HG03159 (cell line): ENCODE results near the gene ETV6.

Source experiments
- ATAC-seq: cut with Tn5 transposase; IDR thresholded peaks from one replicate; pipeline ENCODE4 v1.9.1; 2021; ENCODE audit warnings: mild to moderate bottlenecking, moderate library complexity; ENCODE audit not compliant: unreplicated experiment

Gene ETV6

DNA sequence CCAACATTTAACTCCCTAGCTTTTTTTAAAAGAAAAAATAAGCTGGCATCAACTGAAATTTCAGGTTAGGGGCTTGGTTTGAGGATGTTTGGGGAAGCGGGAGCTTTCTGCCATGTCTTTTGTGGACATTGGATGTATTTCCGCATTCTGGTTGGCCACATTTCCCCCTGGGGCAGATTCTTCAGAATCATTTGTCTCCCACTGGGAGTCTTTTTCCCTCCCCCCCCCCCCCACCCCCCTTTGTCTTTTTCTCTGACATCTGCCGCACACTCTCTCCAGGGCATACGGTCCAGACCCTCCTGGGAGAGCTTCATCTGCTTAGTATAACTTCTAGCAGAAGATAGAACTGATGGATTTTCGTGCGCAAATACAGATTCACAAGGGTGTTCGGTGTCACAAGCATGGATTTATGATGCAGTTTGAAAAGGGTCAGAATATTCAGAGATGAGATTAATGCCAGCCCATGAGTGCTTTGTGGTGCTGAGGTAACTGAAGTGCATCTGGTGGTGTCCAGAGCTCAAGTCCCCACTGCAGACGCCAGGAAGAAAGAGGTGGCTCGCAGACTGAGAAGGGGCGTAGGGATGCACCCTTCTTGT, 40.2 kb downstream of the ETV6 start:
- ATAC-seq = no peak

DNA sequence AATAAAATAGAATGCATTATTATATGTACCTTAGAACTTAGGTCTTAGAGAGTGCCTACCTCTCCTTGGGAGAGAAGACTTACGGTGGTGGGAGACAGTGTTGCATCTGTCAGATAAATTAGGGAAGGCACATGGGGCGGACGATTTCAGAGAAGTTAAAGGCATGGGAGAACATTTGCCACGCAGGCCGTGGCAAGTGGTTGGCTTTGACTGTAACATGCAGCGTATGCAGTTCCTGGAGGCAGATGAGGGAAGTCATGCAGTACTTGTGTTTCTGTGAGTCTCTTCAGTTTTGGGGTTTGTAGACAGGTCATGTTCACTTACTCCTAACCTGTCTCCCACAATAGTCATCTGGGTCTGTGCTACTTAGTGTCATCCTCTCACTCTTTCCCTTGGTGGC, 43.6 kb downstream of the ETV6 start:
- no peak for ATAC-seq

DNA sequence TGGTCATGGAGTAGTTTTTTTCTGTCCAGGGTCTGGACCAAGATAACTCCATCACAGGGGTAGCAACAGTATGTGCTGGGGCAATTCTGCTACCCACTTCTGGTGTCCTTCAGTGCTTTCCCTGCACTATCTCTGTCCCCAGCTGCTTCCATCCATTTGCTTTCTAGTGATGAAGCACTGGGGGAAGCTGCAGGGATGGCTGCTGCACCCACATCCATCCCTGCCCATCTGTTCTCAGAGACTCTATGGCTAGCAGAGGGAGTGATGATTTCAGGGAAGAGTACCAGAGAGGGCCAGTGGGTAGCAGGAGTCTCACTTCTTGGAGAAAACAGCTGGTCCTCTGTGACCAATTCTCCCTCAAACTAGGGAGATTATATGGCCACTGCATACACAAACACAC, 44.1 kb downstream of the ETV6 start:
- no peak for ATAC-seq

DNA sequence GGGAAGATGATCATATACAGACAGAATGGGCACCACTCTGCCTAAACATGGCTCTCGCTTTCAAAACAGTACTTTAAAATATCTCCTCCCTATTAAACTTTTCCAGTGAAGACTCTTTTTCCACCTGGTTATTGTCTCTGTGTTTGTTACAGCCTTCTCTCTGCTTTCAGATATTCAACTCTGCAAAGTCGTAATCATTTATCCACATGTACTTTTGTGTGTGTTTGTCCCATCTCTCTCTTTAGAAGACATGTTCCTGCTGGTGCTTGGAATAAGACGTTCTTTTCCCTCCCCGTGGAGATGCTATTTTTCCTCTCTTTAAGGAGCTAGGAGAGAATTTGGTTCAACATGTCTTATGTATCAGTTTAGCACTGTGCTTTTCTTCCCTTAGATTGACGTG, 45.1 kb downstream of the ETV6 start:
- no peak for ATAC-seq

DNA sequence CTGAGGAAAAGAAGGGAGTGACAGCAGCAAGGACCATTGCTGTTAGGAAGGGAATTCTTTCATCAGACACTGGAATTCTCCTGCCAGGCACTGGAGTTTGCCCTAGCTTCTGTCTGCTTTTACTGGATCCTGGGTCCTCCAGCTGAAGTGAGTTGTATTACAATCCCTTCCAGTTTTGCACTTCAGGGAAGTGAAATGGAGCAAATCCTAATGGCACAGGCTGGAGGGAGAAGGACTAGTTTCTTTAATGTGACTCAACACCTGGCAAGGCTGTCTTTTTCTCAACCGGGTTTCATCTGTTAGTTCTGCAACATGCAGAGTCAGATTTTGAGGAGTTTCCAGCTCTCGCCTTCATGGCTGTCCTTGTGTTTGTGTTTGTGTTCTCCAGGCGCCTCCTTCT, 45.8 kb downstream of the ETV6 start:
- no peak for ATAC-seq

DNA sequence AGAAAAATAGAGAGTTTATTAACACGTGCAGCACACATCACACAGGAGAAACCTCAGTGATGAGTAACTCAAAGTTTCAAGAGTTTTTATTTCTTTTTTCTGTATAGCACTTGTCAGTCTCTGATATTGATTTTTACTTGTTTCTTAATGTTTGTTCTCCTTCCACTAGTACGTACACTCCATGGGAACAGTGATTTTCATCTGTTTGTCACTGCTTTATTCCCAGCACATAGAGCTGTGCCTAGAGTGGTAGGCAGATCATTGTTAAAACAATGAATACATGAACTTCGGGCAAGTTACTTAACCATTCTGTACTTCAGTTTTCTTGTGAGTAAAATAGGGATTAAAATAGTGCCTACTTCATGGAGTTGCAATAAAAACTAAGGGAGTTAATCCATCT, 46.6 kb downstream of the ETV6 start:
- no peak for ATAC-seq

DNA sequence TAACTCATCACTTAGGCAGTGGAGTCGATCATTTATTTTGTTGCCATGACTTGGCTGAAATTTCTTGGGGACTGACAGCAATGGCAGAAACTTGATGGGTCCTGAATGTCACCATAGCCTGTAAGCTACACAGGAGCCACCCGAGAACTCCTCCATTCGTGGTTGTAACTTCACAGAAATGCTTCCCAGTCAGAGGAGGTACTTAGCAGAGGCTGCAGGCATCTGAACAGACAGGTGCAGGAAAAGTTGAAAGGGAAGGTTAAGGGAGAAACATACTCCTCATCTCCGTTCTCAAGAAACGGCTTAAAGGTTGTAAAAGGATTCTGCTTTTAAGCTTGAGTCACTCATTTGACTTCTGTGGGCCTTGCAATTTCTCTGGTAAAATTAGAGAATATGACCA, 47.7 kb downstream of the ETV6 start:
- no peak for ATAC-seq

DNA sequence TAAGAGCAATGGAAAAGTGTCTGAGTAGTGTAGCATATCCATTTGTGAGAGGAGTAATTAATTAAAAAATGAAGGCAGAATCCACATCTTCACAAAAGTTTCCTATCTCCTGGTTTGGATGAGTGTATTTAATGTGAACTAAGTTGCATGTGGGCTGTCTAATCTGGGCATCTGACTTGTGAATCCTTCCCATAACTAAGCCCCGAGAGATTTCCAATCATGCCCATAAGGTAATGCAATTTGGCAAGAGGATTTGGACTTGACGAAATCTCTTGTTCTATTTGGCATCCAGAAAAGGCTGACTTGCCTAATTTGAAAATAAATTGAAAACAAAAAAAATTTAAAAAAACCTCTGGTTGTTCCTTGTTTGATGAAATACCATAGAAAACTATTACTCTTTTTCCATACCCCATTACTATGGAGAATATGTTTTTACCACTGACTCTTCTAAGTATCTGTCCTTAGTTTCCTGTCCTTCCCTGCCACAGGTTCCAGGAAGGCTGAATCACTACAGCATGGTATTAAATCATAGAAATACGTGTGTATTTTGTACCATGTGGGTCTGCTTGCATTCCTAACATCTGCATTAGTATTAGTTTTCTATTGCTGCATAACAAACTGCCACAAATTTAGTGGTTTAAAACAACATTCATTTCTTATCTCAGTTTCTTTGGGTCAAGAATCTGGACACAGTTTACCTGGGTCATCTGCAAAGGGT, 48.4 kb downstream of the ETV6 start:
- ATAC-seq = no peak

DNA sequence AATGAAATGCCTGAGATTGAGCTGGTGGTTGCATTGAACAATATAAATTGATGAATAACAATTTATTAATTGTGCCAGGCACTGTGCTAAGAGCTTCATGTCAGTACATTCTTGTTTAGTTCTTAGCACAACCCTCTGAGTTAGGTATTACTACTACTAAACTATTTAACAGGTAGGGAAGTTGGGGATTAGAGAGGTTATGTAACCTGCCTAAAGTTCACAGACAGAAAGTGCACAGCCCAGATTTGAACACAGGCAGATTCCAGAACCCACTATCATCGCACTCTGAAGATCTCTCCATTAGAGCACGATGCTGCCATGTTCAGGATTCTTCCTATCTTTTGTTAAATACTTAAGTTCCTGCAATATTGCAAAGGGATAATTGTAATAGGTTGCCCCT, 49.3 kb downstream of the ETV6 start:
- no peak for ATAC-seq

DNA sequence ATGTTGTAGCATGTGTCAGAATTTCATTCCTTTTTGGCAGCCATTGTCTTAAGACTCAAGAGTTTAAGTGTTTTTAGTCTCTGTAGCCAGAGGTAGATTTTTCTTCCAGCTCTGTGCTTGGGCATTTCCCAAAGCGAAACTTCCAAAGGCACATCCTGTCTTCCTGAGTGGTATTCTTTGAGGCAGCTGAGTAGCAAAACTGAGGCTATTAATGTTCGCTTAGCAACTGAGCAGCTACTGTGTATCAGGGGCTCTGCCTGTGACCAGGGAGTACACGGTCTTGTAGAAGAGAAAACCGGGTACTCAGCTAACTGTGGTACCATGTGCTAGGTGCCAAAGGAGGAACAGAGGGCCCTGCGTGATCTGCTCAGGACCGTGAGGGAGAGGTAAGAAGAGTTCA, 52.0 kb downstream of the ETV6 start:
- no peak for ATAC-seq

DNA sequence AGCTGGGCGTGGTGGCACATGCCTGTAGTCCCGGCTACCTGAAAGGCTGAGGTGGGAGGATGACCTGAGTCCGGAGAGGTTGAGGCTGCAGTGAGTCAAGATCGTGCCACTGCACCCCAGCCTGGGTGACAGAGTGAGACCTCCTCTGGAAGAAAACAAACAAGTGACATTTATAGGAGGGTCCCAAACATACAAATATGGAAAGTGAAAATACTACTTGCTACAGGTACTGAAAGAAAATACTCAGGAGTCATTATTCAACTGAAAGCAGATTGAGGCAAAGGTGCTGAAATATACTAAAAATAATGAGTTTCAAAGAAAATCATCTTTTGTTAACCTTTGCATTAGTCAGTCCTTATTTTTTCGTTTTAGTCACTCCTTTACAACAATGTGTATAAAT, 53.5 kb downstream of the ETV6 start:
- ATAC-seq = peak; percentile 56

DNA sequence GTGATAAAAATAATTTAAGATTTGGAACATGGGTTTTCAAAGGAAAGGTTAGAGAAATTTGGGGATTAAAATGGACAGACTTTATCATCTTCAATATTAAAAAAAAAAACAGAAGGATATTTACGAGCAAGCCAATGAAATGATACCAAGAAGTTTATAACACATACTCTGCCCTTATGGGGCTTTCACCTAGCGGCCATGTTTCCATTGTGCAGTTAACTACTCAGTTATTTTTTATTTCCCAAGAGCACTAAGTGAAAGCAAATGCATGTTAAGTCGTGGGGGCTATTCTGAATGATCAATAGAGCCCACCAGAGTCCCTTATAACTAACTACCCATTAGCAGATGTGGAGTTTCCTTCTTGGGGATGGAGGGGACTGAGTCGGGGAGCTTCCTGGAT, 53.9 kb downstream of the ETV6 start:
- ATAC-seq = no peak

DNA sequence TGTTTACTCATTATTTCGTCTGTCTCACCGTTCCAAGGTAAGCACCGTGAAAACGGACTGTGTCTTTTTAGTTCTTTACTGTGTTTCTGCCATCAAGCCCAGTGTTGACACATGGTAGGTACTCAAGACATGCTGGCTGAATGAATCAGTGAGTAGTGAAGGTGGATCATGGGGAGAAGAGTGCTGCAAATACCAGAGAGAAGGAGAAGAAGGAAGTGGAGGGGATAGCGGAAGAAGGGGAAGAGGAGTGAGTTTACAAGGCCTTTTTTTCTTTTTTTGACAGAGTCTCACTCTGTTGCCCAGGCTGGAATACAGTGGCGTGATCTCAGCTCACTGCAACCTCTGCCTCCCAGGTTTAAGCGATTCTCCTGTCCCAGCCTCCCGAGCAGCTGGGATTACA, 54.6 kb downstream of the ETV6 start:
- ATAC-seq = no peak

DNA sequence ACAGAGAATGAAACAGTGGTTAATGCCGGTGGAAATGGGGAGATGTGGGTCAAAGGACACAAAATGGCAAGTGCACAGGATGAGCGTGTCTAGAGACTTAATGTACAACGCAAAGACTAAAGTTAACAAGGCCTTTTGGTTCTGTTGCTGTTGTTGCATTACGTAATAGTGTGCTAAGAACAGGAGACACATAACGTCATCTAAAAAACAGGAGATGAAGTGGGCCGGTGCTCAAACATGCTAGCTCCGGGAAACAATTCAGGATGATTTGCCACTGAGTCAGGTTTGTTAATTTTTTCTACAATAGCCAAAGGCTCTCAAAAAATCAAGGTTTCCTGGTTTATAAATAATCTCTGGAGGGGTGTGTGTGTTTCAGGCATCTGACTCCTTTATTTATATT, 55.5 kb downstream of the ETV6 start:
- no peak for ATAC-seq

DNA sequence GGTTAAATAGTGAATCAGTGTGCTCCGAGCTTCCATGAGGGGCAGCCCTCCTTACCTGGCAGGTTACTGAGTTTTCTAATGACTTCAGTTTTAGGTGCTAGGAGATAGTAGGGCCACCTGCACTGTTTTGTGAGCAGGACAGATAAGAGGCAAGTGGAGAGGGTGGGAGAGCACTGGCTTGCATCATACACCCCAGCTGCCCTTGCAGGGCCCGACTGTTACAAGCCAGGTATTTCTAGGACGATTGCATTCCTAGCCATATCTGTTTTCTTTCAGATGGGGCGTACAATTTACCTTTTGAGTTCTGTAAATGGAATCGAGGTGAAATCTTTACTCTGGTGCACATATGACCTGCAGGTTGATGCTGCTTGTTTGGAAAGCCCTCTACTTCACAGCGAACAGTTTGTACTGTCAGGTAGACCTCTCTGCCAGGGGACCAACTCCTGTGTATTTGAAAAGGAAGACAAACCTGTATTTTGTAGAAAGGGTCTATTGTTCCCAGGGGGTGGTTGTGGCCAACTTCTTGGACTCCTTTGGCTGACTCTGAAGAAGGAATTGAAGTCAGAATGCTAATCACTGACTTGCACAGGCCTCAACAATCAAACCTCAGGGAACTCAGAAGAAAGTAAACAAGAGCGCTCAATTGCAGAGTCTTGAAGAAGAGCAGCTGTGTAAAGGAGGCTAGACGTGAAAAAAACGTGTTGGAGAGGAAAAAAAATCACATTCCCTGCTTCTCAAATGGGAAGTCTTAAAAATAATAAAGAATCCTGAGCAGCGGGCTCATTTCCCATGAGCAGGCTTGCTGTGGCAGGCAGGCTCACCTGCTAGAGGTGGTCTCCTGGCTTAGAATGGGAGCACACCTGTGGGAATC, 57.3 kb downstream of the ETV6 start:
- ATAC-seq = no peak

DNA sequence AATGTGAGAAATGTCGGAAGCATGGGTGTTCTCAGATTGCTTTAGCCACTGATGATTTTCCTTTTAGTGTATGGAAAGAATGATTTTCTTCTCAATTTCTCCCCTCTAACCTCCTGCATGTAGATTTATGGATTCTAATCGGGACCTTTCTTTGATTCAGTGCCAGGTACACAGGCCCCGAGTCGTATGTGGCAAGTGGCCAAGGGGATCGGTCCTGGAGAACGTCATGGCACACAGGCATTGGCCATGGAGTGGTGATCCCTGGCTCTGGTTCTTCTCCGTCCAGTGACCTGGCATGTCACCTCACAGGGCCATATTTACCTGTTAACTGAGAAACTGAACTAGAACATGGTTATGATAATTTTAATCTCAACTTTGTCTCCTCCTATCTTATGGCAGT, 58.1 kb downstream of the ETV6 start:
- ATAC-seq = no peak

DNA sequence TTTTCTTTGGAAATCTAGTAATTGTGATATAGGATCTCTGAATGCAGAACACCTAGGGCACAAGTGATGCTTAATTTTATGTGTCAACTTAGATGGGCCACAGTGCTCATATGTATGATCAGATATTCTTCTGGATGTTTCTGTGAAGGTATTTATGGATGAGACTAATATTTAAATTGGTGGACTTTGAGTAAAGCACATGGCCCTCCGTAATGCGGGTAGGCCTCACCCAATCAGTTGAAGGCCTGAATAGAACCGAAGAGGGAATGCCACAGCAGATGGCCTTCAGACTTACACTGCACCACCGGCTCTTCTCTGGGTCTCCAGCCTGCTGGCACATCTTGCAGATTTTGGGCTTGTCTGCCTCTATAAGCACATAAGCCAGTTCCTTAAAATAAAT, 60.0 kb downstream of the ETV6 start:
- ATAC-seq = no peak

DNA sequence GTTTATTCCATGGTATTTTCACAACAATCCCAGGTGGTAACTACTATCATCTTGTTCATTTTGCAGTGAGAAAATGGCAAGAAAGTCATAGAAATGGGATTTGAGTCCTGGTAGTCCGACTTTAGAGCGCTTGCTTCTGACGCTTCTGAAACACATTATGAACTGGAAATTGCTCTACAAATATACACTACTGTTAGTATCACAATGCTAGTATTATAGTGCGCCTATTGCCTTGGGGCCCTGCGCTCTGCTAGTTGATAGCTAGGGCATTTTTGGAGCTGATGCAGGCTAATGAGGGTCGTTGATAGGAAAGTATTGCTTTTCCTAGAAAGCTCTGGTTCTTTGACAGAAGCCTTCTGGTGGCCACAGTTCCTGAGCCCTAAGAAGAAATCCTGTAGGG, 61.0 kb downstream of the ETV6 start:
- no peak for ATAC-seq

DNA sequence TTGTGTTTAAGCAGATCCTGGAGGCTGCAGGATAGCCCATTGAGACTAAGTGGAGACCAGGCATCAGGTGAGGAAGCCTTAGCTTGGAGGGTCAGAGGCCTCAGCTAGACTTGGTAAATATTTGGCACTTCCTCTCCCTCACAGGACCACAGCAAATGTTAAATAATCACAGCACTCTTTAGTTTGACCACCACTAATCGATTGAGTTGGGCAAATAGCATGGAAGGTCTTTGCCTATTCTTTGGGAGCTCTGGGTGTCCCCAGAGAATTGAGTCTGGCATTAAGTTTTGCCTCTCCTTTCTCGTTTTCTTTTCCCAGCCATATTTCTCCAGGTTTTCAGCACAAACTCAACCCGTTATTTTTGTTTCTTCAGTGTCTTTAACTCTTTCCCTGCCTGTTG, 61.4 kb downstream of the ETV6 start:
- ATAC-seq = no peak

DNA sequence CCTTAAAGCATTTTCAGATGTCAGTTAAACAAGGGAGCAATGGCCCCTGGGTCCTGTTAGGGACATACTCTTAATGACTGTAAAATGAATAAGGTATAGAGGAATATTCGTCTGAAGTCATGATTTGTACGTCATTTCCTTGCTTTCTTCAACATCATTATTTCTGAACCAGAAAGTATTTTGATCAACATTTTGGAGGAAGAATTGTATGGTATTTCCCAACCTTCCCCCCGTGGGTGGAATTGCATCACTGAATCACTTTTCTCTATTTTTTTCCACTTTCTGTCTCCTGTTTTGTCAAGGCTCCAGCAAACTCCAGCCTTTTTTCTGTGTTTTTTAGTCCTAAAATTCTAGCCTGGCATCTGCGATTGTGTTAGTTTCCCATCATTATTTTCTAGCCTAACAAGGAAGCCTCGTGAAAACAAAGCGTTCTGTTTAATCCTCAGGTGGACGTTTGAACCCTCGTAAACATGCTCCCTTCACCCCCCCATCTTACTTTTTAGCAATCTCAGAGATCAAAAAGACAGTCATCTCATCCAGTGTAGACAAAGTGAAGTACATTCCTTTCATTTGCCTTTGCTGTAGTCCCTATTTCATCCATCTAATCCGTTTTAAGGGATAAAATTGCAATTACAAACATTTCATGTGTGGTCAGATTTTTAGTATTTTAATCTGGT, 62.3 kb downstream of the ETV6 start:
- no peak for ATAC-seq

DNA sequence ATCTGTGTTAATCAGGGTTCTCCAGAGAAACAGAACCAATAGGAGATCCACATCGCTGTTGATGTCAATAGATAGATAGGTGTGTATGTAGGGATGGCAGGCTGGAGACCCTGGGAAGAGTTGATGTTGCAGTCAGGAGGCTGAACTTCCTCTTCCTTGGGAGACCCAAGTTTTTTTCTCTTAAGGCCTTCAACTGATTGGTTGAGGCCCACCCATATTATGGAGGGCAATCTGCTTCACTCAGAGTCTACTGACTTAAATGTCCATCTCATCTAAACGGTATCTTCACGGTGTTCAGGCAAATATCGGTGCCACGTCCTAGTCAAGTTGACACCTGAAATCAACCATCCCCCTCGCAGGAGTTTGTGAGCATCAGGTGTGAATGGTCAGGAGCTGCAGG, 63.0 kb downstream of the ETV6 start:
- no peak for ATAC-seq

DNA sequence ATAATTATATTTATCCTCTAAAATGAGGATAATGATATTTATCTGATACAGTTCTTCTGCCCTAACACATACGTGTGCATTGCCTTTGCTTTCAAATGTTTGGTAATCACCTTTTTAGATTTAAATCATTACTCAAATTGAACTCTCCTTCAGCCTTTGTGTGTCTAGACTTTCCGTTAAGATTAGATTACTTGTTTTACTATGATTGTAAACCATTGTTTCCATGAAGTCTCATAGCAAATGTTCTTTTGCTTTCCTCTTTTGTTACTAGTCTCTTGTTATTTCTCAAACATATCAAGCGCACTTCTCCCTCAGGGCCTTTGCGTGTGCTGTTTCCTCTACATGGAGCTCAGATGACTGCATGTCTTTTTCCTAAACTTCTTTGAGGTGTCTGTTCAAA, 63.7 kb downstream of the ETV6 start:
- ATAC-seq = no peak
